ENCODE measurements around the gene MCM5.

The MCM5 gene

GRCh38 chr22:35397095-35397904, 2.6 kb upstream of the MCM5 start:
- no peak overlapping the region for H3K4me3 ChIP-seq (ENCODE audit: low read depth, low read length)
- no peak for TF ChIP-seq CTCF (IDR thresholded peaks at IDR 0.05; ENCODE audit: low read depth, low read length)

DNA sequence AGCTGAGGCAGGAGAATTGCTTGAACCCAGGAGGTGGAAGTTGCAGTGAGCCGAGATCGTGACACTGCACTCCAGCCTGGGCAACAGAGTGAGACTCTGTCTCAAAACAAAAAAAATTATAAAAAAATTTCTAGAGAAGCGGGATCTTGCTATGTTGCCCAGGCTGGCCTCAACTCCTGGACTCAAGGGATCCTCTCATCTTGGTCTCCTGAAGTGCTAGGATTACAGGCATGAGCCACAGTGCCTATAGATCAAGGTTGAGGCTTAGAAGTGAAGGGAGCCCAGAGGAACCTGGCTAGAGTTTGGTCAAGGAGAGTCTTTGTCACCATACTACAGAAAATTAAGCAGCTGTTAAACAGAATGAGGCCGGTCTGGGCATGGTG, 1.4 kb upstream of the MCM5 start:
- no peak overlapping the region for H3K4me3 ChIP-seq (ENCODE audit: low read depth, low read length)
- TF ChIP-seq CTCF (IDR thresholded peaks at IDR 0.05; ENCODE audit: low read depth, low read length) = no peak

- H3K4me3 ChIP-seq (ENCODE audit: low read depth, low read length) = peak overlapping the region; percentile 76
- no peak for TF ChIP-seq CTCF (IDR thresholded peaks at IDR 0.05; ENCODE audit: low read depth, low read length)
Measured at GRCh38 chr22:35399114-35399677, 744 bp upstream of the MCM5 start.

DNA sequence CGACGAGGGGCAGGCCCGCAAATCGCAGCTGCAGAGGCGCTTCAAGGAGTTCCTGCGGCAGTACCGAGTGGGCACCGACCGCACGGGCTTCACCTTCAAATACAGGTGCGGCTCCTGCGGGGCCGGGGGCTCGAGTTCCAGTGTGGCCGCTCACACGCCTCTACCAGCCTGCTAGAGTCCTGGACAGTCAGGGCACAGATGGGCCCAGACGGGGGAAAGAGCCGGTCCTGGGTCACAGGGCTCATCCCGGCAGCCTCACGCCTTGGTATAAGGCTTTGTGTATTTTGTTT, 506 bp downstream of the MCM5 start:
- H3K4me3 ChIP-seq (ENCODE audit: low read depth, low read length) = peak overlapping the region; percentile 76
- TF ChIP-seq CTCF (IDR thresholded peaks at IDR 0.05; ENCODE audit: low read depth, low read length) = no peak

GRCh38 chr22:35401863-35402262, 1.9 kb downstream of the MCM5 start:
- TF ChIP-seq CTCF (IDR thresholded peaks at IDR 0.05; ENCODE audit: low read depth, low read length) = no peak
- no peak overlapping the region for H3K4me3 ChIP-seq (ENCODE audit: low read depth, low read length)

- TF ChIP-seq CTCF (IDR thresholded peaks at IDR 0.05; ENCODE audit: low read depth, low read length) = no peak
- H3K4me3 ChIP-seq (ENCODE audit: low read depth, low read length) = no peak overlapping the region
Measured at GRCh38 chr22:35403356-35403755, 3.4 kb downstream of the MCM5 start.

DNA sequence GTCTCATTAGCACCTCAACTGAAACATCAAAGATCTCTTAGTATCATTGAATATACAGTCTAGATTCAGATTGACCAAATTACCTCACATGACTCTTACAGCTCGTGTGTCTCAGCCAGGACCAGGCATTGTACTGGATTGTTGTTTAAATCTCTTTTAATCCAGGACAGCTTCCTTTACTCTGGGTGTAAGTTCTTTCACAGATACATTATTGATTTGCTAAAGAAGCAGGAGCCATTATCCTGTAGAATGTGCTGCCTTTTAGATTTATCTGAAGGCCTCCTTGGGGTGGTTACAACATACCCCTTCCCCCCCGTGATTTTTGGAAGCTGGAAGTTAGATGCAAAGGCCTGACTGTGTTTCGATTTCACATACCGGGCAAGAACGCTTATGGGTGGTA, 4.2 kb downstream of the MCM5 start:
- TF ChIP-seq CTCF (IDR thresholded peaks at IDR 0.05; ENCODE audit: low read depth, low read length) = no peak
- no peak overlapping the region for H3K4me3 ChIP-seq (ENCODE audit: low read depth, low read length)

Measured in WI38 (cell line).